Measurements from ENCODE around the gene GPR37L1. TPM values are rescaled to one million over a fixed set of nuclear protein-coding genes. Genes with fewer than 3 reads are reported as not detected.

GPR37L1 gene
- total RNA-seq, 2 experiments from 2014 or later, result 0.03 TPM; not detected in 1

DNA sequence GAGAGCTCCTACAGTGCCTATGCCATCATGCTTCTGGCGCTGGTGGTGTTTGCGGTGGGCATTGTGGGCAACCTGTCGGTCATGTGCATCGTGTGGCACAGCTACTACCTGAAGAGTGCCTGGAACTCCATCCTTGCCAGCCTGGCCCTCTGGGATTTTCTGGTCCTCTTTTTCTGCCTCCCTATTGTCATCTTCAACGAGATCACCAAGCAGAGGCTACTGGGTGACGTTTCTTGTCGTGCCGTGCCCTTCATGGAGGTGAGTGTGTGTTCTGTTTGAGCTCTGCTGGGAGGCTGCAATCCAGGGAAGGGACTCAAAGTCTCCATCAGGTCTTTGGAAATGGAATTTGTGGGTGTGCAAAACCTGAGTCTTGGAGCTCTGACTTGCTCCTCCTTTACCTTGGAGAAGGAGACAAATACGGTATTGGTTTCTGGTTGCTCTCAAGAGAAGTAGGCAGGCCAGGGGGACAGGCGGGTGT, 658 bp downstream of the GPR37L1 start:
- no peaks in the 10 kb centered on the region for H3K36me3 ChIP-seq (ENCODE audit: insufficient read depth, low read length)
- POLR2A ChIA-PET, result no interaction called here
- no TSS peak for BruUV-seq (replicated peaks)
- CTCF ChIA-PET (ENCODE audit: unreplicated experiment), result no interaction called here
- no peak overlapping the region for H2AFZ ChIP-seq (ENCODE audit: low read length)
- no peak overlapping the region for H3K27ac ChIP-seq (ENCODE audit: low read depth, low read length, poor library complexity, severe bottlenecking)
- no peaks in the 10 kb centered on the region for H3K9me3 ChIP-seq (ENCODE audit: low read length)
- no peaks in the 10 kb centered on the region; the same call in 1 of the 2 replicates for H4K20me1 ChIP-seq (ENCODE audit: insufficient read depth, low read length)
- H3K4me3 ChIP-seq (ENCODE audit: low read depth, low read length, poor library complexity, severe bottlenecking), result no peak overlapping the region
- TF ChIP-seq, protein P1, sequence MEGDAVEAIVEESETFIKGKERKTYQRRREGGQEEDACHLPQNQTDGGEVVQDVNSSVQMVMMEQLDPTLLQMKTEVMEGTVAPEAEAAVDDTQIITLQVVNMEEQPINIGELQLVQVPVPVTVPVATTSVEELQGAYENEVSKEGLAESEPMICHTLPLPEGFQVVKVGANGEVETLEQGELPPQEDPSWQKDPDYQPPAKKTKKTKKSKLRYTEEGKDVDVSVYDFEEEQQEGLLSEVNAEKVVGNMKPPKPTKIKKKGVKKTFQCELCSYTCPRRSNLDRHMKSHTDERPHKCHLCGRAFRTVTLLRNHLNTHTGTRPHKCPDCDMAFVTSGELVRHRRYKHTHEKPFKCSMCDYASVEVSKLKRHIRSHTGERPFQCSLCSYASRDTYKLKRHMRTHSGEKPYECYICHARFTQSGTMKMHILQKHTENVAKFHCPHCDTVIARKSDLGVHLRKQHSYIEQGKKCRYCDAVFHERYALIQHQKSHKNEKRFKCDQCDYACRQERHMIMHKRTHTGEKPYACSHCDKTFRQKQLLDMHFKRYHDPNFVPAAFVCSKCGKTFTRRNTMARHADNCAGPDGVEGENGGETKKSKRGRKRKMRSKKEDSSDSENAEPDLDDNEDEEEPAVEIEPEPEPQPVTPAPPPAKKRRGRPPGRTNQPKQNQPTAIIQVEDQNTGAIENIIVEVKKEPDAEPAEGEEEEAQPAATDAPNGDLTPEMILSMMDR (conservative IDR thresholded peaks at IDR 0.05; ENCODE audit: low read length), result no peak
- no peak for TF ChIP-seq EZH2phosphoT487 (IDR thresholded peaks at IDR 0.05; ENCODE audit: borderline replicate concordance, low read depth, low read length)
- intact Hi-C loops (cut with micrococcal nuclease; ENCODE audit: unreplicated experiment), result no loop called here
- no peaks in the 10 kb centered on the region for H3K4me1 ChIP-seq (ENCODE audit: insufficient read depth, low read length, poor library complexity, severe bottlenecking)
- no peaks in the 10 kb centered on the region for H3K79me2 ChIP-seq (ENCODE audit: insufficient read depth, low read depth, low read length)
- H3K9me2 ChIP-seq (ENCODE audit: insufficient read depth, low read length), result no peaks in the 10 kb centered on the region
- DNase-seq (ENCODE audit: low spot score), result no peak
- H3K4me2 ChIP-seq (ENCODE audit: low read length), result no peak overlapping the region

DNA sequence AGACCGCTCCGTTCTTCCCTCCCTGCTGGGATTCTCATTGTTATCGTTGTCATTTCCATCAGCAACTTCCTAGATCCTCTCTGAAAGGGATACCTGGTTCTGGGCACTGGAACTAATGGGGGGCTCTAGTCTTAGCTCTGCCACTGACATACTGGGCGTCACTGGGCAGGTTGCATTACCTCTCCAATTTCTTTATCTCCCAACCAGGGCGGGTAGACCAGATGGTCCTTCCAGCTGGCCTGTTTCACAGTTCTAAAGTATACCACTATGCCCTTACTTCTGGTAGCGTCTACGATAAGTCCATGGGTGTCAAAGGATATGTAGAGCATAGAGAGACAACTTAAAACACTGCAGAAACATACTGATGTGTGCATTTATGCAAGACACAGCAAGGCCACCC, 1.4 kb downstream of the GPR37L1 start:
- H3K4me1 ChIP-seq (ENCODE audit: insufficient read depth, low read length, poor library complexity, severe bottlenecking), result no peaks in the 10 kb centered on the region
- BruUV-seq (replicated peaks), result no TSS peak
- H3K4me2 ChIP-seq (ENCODE audit: low read length), result no peak overlapping the region
- no peak for DNase-seq (ENCODE audit: low spot score)
- H3K27ac ChIP-seq (ENCODE audit: low read depth, low read length, poor library complexity, severe bottlenecking), result no peak overlapping the region
- H3K79me2 ChIP-seq (ENCODE audit: insufficient read depth, low read depth, low read length), result no peaks in the 10 kb centered on the region
- CTCF ChIA-PET (ENCODE audit: unreplicated experiment), result no interaction called here
- no peak overlapping the region for H2AFZ ChIP-seq (ENCODE audit: low read length)
- POLR2A ChIA-PET, result no interaction called here
- intact Hi-C loops (cut with micrococcal nuclease; ENCODE audit: unreplicated experiment), result no loop called here
- H4K20me1 ChIP-seq (ENCODE audit: insufficient read depth, low read length), result no peaks in the 10 kb centered on the region; the same call in 1 of the 2 replicates
- H3K4me3 ChIP-seq (ENCODE audit: low read depth, low read length, poor library complexity, severe bottlenecking), result no peak overlapping the region
- H3K9me3 ChIP-seq (ENCODE audit: low read length), result no peaks in the 10 kb centered on the region
- TF ChIP-seq EZH2phosphoT487 (IDR thresholded peaks at IDR 0.05; ENCODE audit: borderline replicate concordance, low read depth, low read length), result no peak
- TF ChIP-seq, protein P1 (conservative IDR thresholded peaks at IDR 0.05; ENCODE audit: low read length), result no peak
- H3K9me2 ChIP-seq (ENCODE audit: insufficient read depth, low read length), result no peaks in the 10 kb centered on the region
- no peaks in the 10 kb centered on the region for H3K36me3 ChIP-seq (ENCODE audit: insufficient read depth, low read length)

DNA sequence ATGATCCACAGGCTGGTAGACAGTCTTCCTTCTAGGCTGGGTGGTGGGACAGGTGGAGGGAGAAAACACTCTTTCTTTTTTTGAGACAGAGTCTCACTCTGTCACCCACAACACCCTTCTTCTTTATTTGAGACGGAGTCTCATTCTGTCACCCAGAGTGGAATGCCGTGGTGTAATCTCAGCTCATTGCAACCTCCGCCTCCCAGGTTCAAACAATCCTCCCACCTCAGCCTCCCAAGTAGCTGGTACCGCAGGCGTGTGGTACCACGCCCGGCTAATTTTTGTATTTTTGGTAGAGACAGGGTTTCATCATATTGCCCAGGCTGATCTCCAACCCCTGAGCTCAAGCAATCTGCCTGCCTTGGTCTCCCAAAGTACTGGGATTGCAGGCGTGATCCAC, 2.9 kb downstream of the GPR37L1 start:
- no peak for TF ChIP-seq EZH2phosphoT487 (IDR thresholded peaks at IDR 0.05; ENCODE audit: borderline replicate concordance, low read depth, low read length)
- TF ChIP-seq, protein P1 (conservative IDR thresholded peaks at IDR 0.05; ENCODE audit: low read length), result no peak
- no peak for DNase-seq (ENCODE audit: low spot score)
- H3K9me3 ChIP-seq (ENCODE audit: low read length), result no peaks in the 10 kb centered on the region
- intact Hi-C loops (cut with micrococcal nuclease; ENCODE audit: unreplicated experiment), result no loop called here
- H3K4me3 ChIP-seq (ENCODE audit: low read depth, low read length, poor library complexity, severe bottlenecking), result no peak overlapping the region
- H3K4me2 ChIP-seq (ENCODE audit: low read length), result no peak overlapping the region
- no peaks in the 10 kb centered on the region for H3K36me3 ChIP-seq (ENCODE audit: insufficient read depth, low read length)
- no peaks in the 10 kb centered on the region for H3K79me2 ChIP-seq (ENCODE audit: insufficient read depth, low read depth, low read length)
- BruUV-seq (replicated peaks), result no TSS peak
- POLR2A ChIA-PET, result interaction anchor here (0.6 kb wide), 1 partner anchor 145 kb away, joined by 5 read pairs; no protein-coding TSS in a partner anchor
- no peaks in the 10 kb centered on the region for H3K4me1 ChIP-seq (ENCODE audit: insufficient read depth, low read length, poor library complexity, severe bottlenecking)
- no peak overlapping the region for H2AFZ ChIP-seq (ENCODE audit: low read length)
- no peaks in the 10 kb centered on the region for H3K9me2 ChIP-seq (ENCODE audit: insufficient read depth, low read length)
- H4K20me1 ChIP-seq (ENCODE audit: insufficient read depth, low read length), result no peaks in the 10 kb centered on the region; the same call in 1 of the 2 replicates
- H3K27ac ChIP-seq (ENCODE audit: low read depth, low read length, poor library complexity, severe bottlenecking), result no peak overlapping the region
- CTCF ChIA-PET (ENCODE audit: unreplicated experiment), result no interaction called here

All from OCI-LY7 (cell line).